CD1c-positive myeloid dendritic cell (primary cell): Measurements from ENCODE around the gene ATXN1.
"Not testable (repeated sequence)": the region's sequence is repeated elsewhere in the genome, so short reads cannot be mapped to it uniquely, and the experiment has no call there.

Source experiments
- DNase-seq: peaks from one replicate; pipeline ENCODE4 v3.0.0-alpha.2; 2016; ENCODE audit errors: extremely low spot score

The ATXN1 gene

DNA sequence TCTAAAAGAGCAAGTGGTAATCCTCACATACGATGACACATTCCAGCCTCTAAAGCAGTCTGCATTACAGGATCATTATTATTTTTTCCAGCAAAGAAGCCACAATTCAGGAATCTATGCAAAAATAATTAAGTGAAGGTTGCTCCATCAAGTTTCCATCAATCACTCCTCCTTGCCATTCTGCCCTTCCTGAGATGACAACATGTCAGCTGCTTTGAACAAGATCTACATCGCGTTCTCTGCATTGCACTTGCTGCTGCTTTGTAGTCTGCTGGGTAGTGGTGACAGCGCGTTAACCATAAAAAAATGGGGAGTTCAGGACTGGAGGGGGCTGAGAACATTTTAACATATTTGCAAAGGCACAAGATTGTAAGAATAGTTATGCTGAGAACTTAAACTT is 375.2 kb downstream of the ATXN1 start:
- no peak for DNase-seq

DNA sequence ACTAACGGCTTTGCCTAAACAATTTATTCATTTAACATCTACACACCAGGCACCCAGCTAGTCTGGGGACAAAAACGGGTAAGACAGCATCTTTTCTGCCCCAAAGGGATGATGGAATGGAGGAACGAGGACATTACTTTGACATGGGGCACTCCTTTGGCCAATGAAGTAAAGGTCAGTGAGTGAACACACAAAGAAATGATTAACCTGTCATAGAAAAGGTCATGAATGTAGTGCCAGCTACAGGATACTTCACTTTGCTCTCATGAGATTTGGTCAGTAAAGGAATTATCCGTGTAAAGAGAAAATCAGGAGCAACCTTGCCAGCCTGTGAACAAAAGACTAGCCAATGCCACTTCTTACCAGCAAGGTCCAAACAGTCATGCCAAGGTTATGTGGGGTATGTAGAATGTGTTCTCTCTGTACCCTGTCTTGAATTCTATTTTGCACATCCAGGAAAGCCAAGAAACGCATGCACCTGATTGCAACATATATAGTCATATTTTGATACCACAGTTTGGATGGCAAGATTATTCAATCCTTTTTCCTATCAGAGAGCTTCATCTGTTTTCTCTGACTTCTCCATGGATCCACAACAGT is 377.6 kb downstream of the ATXN1 start:
- no peak for DNase-seq

DNA sequence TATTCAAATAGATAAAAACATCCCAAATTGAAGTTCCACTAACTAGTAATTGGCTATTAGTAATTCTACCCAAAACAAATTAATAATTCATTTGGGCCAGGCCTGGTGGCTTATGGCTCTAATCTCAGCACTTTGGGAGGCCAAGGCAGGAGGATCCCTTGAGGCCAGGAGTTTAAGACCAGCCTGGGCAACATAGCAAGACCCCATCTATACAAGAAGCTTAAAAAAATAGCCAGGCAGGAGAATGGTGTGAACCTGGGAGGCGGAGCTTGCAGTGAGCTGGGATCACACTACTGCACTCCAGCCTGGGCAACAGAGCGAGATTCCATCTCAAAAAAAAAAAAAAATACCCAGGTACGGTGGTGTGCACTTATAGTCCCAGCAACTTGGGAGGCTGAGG is 379.3 kb downstream of the ATXN1 start:
- DNase-seq, result not testable (repeated sequence)

DNA sequence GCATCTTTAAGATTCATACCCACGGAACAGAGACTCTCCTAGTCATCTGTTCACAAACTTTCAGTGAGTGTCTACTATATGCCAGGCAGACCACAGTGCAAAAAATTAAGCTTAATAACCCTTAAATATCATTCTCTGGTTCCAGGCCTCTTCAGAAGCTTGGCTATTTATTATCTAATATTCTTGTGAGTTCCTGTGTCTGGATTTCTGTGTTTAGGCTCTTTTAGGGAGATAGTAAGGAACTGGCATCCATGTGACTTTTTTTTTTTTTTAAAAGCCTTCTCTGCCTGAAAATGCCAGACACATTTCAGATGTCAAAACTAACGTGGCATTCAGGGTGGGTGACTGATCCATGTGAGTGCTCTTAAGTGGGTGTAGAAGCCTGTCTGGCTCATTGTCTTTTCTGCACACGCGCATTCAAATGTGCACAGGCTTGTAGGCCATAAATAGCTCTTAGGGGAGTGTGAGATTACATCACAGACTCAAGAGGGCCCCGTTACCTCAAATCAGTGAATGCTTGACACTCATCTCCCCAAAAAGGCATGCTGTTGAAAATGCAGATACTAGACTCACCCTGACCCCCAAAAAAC is 380.9 kb downstream of the ATXN1 start:
- no peak for DNase-seq

DNA sequence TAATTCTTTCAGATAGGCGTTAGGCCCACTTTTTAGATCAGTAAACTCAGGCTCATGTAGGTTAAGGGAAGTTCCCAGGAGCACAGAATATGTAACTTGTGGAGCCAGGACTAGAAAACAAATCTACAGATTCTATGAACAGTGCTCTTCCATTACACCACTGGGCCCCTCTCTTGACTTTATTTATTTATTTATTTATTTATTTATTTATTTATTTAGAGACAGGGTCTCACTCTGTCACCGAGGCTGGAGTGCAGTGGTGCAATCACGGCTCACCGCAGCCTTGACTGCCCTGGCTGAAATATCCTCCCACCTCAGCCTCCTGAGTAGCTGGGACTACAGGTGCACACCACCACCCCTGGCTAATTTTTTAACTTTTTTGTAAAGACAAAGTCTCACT is 382.9 kb downstream of the ATXN1 start:
- DNase-seq, result not testable (repeated sequence)

DNA sequence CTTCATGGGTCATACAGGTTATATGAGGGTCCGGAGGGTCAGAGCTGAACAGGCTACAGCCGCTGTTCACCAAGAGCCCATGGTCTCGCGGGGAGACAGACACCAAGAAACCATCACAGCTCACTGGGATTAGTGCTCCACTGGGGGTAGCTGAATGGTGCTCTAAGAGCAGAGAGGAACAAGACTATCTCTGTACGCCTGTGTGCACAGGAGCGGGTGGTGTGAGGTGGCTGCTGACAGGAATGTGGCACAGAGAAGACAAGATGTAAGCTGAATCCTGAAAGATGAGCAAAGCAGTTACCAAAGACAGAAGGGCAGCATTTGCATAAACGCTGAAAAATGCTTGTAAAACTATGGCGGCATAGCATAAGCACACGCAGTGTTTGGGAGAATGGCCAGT is 383.8 kb downstream of the ATXN1 start:
- DNase-seq, result no peak

DNA sequence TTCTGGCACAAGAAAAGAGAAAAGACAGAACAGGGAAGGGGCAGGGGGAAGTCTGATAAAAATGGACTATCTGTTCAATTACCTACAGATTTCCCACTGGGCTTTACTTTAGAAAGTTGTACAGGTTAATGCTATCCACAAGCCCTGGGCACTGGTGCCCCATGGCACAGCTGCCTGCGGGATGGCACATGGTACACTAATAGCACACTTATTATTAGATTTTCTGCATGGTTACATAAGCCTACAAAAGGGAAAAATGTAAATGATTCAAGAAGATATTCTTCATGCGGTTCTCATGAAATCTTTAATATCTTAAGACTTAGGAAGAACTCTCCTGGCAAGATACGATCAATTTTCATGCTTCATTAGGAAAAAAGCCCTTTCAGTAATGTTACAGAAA is 385.4 kb downstream of the ATXN1 start:
- no peak for DNase-seq

DNA sequence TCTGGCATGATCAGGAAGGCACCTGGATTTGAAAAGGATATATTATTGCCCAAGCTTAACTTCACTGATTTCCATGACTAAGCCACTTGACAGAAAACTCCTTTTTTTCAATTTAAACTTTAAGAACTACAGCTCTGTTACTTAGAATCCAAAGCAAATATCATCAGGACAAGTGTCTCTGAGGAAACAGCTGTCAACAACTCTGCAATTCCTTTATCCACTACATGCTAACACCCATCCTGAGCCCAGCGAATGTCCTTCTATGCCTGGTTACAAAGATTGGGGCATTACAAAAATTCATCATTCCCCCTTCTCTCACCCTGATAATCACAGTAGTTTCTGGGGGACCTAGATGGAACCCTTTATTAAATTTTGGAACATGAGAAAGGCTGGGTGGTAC is 386.1 kb downstream of the ATXN1 start:
- DNase-seq, result no peak

DNA sequence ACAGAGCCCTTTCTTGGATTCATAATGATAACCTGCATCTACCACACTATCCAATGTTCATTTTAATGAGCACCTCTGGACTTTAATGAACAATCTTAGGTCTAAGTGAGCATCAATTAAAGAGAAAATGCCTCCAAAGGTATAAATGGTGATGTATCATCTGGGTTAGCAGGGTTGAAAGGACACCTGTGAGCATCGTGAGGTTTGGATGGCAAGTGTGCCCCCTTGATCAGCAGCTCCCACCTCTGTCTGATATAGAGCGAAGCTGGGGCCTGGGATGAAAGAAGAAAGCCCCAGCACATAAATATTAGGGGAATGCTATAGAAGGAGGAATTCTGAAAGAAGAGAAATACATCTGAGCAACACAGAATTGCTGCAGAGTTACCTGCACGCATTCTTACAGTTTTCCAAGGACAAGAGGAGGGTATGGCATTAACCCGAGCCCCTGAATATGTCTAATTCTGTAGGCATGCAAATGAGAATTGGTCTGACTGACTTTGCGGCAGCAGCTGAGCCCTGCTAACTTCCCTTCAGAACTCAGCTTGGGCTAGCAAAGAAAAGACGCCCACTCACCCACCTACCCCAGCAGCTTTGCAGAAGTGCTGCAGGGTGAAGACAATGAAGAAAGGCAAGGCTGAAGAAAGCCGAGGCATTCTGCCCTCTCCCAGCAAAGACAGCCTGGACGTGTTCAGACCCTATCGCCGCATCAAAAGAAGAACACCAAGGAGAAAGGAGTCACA is 386.6 kb downstream of the ATXN1 start:
- peak; percentile 92 for DNase-seq

DNA sequence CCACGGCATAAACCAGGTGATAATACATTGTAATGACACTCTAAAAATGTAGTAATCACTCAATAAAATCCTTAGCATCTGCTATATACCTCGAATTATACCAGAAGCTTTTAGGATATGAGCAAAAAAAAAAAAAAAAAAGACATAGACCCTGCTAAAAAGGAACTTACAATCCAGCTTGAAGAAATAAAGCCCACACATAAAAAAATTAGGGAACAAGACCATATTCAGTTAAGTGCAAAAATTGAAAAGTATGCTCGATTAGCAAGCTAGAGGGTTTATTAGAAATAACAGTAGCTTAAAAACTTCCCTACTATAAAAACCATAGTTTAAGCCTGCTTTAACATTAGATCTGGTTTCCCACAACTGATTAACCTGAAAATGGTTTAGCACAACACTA is 387.2 kb downstream of the ATXN1 start:
- peak; percentile 68 for DNase-seq

DNA sequence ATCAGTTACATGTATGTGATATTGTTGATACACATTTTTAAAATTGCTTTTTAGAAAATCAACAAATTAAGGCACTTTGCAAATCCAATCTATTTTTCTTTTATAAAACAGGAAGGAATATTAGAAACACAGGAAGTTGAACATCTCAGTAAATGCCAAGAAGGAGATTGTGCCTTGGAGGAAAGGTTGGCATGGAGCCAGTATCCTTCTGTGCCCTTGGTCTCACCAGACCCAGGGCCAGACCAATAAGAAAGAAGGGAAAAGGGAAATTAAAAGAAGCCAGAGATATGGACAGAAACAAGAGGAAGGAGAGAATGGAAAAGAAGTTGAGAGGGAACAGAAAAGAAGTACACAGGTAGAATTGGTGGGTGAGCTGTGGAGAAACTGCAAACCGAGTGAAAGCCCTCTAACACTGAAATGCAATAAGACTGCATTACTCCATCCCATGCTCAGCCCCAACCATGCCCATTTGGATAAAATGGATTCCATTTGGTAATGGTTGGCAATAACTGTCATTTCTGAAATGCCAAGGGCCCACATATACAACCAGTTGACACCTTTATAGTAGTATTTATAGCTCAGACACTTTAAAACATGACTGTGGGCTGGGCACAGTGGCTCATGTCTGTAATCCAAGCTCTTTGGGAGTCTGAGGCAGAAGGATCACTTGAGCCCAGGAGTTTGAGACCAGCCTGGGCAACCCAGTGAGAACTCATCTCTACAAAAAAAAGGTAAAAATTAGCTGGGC is 389.1 kb downstream of the ATXN1 start:
- peak; percentile 32 for DNase-seq

DNA sequence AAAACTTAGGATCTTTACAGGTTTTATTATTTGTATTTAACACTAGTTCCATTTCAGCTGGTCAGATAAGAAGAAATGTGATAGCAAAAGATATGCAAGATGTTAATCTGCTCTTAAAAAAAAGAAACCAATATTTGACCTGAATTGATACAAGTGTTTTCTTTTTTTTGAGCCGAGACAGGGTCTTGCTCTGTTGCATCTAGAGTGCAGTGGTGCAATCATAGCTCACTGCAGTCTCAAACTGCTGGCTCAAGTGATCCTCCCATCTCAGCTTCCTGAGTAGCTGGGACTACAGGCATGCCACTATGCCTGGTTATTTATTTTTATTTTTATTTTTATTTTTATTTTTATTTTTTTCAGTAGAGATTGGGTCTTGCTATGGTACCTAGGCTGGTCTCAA is 389.9 kb downstream of the ATXN1 start:
- no peak for DNase-seq

DNA sequence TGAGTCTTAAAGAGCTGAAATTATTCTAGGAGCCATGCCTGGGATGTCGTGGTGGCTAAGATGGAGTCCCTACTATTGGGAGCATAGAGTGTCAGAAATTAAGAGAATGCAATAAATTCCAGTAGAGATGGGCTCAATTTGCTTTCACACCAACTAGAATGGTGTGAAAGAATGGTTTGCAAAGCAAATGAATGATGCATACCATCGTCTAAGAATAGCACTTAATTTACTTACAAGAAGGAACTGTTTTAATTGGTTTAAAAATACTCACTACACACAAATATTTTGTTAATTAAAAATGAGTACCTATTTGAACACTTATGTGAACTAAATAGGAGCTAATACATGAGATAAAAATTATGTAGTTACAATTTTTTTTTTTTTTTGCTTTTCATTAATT is 390.3 kb downstream of the ATXN1 start:
- no peak for DNase-seq

DNA sequence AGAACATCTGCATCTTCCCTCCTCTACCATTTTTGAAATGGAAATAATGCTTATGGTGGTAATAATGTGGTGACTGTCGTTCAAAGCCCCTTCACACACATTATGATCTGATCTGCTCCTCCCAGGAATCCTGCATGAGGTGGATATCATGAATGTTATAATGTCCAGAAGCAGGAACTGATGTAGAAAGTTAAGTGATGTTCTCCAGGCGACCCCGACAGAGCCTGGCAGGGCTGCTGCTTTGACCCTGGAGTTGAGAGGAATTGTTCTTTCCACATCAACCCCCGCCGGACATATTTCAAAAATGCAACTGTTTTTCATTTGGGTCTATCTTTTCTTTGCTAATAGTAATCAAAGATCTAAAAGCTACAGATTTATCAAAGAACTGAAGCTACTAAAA is 391.3 kb downstream of the ATXN1 start:
- DNase-seq, result no peak

DNA sequence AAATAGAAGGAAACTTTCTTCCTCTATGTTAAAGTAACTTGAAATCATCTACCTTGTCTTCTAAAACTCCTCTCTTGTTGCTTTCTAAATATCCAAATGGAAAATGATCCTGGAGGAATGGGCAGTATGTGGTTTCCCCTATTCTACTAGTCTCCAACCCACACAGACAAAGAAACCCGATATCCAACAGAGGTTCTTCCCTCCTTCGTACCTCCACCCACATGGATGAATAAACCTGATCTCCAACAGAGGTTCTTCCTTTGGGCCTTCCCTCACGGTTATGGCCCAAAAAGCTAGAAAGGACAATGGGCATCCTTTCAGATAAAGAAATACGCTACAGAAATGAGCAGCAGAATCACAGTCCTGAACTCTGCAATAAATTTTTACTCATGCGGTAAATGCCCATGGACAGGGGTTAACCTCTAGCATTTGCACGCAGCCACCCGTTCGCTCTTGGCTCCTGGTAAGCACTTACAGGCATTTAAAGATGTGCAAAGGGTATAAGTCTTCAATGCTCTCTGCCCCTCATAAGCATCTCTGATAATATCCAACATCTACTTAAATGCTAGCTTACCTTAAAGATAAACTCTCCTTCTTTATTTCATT is 392.0 kb downstream of the ATXN1 start:
- no peak for DNase-seq

DNA sequence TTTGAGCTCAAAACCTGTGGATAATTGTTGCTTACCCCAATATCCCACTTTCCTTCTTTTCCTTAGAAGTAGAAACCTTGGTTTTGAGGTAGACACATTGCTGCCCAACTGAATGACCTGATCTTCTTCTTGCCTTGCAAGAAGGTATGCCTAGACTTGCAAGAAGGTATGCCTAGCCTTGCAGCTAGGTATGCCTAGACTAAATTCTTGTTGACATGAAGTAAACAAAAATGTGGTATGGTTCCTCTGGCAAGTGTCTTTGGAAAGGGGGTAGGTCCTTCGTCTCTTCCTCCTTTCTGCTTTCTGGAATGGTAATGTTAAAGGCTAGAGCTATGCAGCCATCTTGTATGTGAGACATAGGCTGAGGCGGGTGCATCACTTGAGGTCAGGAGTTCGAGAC is 393.7 kb downstream of the ATXN1 start:
- no peak for DNase-seq

DNA sequence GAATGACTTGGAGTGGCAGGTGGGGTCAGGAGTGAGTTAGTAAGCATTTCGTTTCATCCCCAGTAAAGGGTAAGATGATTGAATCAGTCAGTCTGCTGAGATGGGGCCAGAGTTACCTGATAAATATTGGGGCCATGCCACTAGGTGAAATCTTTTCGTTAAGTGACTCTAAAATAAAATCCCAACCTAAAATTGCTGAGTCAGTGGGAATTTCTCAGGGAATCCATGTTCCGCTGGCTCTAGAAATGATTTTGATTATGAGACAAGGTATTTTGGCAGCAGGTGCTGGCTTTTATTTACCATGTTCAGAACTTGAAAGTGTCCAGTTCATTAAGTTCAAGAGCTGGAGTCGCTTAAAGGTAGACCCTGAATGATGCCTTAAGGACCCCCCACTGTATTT is 397.5 kb downstream of the ATXN1 start:
- DNase-seq, result no peak

DNA sequence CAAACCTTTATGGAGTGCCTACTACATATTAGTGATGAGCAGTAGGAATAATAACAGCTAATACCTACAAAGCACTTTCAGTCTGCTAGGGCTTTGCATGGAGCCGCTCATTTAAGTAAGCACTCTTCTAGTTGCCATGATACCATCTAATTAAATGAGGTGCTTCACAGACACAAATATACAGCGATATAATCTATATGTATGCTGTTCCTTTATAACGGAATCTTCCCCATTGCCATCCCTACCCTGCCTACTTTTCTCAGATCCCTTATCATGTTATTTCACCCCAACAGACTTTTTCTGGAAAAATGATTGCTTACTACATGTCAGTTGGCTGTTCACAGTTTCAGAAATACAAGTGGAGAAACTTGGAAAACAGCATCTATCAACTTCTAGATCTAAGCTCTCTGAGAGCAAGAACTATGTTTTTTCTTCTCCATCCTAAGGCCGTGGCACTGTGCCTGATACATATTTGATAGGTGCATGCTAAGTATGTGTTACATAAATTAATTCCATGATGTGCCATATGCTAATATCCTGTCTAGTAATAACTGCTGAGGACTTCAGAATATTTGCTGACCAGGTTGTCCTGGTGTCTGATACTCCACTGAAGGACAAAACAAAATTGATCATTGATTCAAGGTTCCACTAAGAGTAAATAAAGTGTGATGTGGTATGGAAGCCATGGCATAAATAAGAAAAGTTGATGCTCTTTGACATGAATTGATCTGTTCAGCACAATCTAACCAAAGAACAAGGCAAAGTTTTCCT is 398.3 kb downstream of the ATXN1 start:
- DNase-seq, result no peak

DNA sequence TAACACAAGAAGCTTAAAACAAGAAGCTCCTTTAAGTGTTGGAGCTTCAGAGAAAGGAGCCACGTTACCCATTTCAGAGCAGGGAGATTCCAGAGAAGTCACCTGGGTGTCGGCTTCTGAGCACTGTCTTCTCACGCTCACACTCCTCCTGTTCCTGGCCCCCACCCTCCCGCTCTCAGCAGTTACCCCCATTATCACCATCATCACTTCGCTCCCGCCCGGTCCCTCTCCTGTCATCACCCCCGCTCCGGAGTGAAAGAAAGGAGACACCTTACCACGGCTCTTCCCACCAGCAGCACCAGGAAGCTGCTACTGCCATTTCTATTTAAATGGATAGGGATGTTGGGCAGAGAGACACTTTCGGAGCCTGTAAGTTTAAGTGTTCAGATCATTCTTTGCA is 399.0 kb downstream of the ATXN1 start:
- no peak for DNase-seq

DNA sequence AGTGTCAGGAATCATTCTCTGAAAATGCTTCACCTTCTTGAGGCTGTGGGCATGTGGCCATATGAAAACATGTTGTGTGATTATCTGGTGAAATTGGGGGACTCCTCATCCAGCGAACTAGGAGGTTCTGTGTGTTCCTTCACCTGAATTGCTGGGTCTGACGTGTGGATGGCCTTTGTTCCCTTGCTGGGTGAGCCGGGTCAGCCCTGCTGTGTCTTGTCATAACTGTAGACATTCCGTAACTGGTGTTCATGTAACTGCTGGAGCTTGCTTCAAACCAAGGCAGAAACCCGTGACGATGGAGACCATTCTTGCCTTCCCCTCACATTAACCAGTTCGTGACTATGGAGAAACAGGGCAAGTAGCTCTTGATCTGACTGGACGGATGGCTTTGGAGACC is 399.4 kb downstream of the ATXN1 start:
- DNase-seq, result no peak

DNA sequence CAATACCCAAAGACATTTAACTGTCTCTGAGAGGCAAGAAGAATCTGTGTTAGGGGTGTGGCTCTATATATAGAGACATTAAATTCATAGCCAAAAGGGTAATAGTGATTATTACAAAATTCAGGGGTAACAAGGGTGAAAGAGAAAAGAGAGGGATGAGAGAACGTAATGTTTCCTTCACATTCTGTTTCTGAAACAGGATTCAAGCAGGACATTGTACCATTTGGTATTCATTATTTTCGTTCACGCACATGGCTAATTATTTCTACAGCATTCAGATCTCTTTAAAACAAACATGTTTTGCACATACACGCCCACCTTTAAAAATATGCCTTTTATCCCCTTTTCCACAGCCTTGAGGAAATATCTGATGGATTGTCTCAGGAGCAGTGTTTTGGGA is 400.1 kb downstream of the ATXN1 start:
- no peak for DNase-seq

DNA sequence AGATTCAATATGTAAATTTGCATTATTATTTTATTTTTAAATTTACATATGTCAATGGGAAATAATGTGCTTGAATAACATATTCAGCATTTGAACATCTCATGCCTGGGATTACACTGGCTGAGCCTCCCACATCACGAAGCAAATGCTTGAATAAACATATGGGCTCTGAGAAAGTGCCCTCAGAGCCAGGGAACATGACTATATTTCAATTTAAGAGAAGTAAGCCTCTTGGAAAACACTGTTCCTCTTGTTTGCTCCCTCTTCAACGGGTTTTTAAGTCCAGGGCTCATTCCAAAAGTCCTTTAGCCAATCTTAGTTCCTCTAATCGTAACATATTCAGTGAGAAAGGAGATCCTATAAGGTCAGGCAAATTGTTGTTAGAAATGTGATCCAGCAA is 400.9 kb downstream of the ATXN1 start:
- DNase-seq, result peak; percentile 64
